Measurements from ENCODE around the gene CALCR.
"Not testable (repeated sequence)": the region's sequence is repeated elsewhere in the genome, so short reads cannot be mapped to it uniquely, and the experiment has no call there.

Gene CALCR

DNA sequence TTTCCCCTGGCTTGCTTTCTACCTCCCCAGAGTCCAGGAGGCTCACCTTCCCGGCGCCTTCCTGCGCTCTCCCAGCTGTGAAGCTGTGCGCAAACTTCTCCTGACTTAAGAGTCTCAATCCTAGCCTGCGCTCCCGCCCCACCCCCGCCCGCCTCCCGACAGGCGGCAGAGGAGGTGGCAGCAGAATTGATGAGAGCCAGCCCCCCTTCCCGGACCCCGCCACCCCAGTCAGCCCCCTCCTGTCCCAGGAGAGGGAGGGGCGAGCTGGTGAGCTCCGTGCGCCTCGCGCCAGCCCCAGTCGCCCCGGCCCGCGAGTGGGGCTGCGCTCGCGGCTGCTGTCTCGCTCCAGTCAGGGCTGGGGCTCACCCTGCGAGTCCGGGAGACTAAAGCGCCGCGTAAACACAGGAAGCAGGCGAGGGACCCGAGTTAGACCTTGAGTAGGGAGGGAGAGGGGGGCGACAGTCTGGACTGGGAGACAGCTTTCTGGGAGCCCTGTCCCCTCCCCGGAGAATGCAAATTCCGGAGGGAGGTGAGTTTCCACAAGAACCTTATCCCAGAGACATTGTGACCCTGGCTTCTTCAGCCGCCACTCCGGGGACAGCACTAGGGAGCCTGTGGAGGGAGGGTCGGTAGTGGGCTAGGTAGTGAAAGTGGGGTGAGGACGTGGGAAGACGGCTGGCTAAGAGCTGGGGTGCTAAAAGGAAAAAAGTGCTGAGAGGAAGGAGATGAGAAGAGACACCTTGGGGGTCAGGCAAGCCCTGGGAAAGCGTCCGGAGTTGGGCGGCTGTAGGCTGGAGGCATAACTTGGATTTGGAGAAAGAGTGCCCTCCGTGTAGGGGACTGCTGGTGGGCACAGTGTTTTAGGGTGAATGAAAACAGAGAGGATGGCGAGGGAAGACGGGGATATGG lies at the start of gene CALCR:
CALCR (minus strand) TSS at position 79 of the 909 bp plus-strand sequence. CDS start 87,743 bp downstream, outside the sequence.
- in situ Hi-C loops (cut with HindIII; ENCODE audit: low sequenced_read_pairs): no loop called here

DNA sequence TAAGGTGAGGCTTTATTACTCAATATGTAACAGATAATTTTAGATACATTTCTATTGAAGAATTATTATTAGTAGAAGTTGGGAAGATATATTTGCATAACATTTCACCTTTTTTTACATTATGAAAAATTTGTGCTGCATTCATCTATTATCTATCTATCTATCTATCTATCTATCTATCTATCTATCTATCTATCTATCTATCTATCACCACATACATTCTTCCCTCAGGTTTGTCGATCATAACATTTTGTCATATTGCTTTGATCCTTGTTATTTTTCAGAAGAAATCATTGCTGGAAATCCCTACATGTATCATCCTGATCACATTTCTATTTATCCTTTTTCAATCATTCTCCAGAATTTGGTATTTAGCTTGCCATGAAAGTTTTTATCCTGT lies 49.3 kb upstream of the CALCR start:
- in situ Hi-C loops (cut with HindIII; ENCODE audit: low sequenced_read_pairs): no loop called here

DNA sequence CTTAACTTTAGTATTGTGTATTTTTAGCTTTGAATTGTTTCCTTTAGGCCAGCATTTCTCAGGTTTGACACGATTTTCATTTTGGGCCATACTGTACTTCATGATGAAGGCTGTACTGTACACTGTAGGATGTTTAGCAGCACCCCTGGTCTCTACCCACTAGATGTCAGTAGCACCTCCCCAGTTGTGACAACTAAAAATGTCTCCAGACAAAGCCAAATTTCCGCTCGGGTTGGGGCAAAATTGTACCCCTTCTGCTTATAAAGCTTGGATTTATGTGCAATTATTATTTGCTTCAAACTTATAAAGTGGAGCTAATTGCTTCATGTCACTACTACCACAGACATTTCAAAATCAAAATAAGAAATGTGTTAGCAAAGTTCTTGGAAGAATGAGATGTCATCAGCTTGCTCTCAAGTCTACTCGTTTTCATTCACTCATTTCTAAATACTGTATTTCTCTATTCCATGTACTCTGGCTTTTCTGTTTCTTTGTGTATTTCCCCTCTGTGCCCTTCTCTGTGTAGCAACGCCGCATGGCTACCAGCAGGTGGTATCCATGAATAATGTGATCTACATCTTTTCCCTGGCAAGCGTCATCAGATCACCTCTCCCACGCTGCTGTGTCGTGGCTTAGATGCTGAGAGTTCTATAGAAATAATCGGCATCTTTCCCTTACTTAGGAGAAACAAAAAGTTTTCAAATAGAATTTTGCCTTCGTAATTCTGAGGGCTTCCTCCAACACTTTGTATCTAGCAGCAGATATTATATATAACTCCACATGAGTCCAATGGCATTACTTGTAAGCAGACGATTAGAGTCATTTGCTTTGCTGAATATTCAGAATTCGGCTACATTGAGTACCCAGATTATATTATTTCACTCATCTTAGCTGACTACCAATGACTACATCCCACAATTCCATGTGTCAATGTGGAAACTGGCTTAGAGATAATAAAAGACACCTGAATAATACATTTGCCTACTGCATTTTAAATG lies 47.8 kb upstream of the CALCR start:
- in situ Hi-C loops (cut with HindIII; ENCODE audit: low sequenced_read_pairs): no loop called here

DNA sequence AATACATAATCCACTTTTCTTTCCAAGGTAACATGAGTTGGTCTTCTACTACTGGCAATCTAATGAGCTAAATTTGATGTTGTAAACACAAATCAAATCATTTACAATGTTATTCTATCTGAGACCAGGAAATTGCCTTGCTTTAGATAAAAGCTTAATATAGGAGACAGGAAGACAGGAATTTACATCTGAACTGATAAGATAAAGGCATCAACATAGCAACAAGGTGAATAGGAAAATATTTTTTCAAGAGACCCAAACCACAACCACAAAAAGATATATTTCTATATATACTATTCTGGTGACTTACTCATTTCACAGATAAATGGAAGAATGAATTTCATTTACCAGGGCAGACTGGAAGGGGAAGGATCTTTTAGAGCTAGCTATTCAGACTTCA lies 46.3 kb upstream of the CALCR start:
- in situ Hi-C loops (cut with HindIII; ENCODE audit: low sequenced_read_pairs): no loop called here

DNA sequence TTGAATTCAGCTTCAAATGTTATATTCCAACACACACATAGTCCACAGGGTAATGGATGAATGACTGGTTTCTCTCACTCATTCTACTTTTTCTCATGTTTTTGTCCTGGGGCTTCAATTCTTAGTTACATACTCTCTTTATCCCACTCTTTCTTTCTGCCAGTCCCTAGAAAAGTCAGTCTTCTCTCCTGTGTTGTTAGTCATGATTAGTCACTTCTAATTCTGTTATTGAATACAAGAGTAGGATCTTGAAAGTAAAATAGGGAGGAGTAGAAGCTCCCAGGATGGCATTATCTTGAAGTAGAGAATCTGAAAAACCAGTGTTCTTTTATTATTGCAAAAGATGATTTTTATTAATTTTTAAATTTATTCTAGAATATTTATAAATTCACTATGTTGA lies 45.5 kb upstream of the CALCR start:
- in situ Hi-C loops (cut with HindIII; ENCODE audit: low sequenced_read_pairs): no loop called here

DNA sequence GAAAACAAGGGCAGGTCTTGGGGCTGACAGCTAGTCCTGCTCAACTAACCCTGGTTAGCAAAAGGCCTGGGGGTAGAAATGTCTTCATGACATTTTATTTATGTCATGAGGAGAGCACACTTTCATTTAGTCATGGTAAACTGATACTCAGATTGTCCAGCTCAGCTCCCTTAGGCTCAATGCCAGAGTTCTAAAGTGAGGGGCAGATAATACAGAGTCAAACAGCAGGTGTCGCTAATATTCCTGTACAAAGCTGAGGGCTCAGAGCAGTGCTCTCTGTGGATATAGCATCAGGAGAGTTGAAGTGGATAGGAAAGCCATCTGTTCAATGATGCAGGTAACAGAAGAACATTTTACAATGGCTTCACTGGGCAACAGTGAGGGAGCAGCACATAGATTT lies 26.8 kb upstream of the CALCR start:
- in situ Hi-C loops (cut with HindIII; ENCODE audit: low sequenced_read_pairs): no loop called here

DNA sequence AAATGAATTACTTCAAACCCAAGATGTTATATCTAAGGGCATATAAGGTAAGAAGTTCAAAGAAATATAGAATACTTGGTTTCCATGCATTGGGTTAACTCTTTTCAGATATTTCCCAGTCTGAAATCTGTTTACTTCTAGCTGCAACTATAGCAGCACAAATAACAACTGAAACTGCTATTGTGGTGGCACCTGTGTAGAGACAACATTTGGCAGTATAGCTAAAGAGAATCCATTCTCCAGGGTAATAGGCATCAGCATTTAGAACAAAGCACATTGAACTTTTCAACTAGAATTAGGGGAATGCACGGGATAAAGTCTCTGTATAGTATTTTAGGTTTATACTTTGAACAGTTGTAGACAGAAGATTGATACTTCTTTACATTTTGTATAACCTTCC lies 19.7 kb upstream of the CALCR start:
- in situ Hi-C loops (cut with HindIII; ENCODE audit: low sequenced_read_pairs): no loop called here

DNA sequence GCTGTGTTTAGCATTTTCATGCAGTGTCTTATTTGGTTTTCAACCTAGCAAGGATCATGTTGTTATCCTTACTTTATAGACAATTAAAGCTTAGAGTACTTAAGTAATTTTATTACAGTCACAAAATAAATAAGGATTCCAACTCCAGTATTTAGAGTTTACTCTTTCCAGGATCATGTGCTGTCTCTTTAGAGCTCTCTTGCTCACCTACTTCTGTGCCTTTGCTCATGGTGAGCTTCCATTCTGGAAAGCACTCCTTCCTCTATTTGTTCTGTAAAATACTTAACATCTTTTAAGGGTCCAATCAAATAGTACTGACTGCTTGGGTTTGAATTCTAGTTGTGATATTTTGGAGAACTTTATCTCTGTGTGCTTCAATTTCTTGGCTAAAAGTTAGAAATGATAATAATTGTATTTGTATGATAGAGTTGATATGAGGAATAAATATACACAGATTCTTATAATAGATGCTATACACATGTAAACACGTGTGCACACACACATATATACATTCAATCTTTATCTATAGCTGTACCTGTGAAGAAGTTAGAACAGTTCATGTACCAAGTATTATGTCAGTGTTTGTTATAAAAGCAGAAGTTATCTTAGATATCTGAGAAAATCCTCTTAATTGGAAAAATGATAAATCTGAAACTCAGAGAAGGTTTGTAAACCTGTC lies 18.2 kb upstream of the CALCR start:
- in situ Hi-C loops (cut with HindIII; ENCODE audit: low sequenced_read_pairs): no loop called here

DNA sequence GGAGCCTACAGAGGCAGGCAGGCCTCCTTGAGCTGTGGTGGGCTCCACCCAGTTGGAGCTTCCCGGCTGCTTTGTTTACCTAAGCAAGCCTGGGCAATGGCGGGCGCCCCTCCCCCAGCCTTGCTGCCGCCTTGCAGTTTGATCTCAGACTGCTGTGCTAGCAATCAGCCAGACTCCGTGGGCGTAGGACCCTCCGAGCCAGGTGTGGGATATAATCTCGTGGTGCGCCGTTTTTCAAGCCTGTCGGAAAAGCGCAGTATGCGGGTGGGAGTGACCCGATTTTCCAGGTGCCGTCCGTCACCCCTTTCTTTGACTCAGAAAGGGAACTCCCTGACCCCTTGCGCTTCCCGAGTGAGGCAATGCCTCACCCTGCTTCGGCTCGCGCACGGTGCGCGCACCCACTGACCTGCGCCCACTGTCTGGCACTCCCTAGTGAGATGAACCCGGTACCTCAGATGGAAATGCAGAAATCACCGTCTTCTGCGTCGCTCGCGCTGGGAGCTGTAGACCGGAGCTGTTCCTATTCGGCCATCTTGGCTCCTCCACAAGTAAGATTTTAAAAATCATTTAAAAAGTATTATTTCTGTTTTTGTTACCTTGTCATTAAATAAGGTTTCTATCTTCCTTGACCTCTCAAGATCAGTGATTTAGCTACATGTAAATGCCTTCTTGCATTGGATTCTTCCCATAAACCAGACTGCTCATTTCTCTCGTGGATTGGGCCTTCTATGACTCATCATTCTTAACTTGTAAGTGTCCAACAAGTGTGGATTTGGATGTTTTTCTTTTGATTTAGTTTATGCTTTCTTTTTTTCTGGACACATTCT lies 16.9 kb upstream of the CALCR start:
- in situ Hi-C loops (cut with HindIII; ENCODE audit: low sequenced_read_pairs): not testable (repeated sequence)

DNA sequence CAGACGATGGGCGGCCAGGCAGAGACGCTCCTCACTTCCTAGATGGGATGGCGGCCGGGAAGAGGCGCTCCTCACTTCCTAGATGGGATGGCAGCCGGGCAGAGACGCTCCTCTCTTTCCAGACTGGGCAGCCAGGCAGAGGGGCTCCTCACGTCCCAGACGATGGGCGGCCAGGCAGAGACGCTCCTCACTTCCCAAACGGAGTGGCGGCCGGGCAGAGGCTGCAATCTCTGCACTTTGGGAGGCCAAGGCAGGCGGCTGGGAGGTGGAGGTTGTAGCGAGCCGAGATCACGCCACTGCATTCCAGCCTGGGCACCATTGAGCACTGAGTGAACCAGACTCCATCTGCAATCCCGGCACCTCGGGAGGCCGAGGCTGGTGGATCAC lies 11.9 kb upstream of the CALCR start:
- in situ Hi-C loops (cut with HindIII; ENCODE audit: low sequenced_read_pairs): not testable (repeated sequence)

DNA sequence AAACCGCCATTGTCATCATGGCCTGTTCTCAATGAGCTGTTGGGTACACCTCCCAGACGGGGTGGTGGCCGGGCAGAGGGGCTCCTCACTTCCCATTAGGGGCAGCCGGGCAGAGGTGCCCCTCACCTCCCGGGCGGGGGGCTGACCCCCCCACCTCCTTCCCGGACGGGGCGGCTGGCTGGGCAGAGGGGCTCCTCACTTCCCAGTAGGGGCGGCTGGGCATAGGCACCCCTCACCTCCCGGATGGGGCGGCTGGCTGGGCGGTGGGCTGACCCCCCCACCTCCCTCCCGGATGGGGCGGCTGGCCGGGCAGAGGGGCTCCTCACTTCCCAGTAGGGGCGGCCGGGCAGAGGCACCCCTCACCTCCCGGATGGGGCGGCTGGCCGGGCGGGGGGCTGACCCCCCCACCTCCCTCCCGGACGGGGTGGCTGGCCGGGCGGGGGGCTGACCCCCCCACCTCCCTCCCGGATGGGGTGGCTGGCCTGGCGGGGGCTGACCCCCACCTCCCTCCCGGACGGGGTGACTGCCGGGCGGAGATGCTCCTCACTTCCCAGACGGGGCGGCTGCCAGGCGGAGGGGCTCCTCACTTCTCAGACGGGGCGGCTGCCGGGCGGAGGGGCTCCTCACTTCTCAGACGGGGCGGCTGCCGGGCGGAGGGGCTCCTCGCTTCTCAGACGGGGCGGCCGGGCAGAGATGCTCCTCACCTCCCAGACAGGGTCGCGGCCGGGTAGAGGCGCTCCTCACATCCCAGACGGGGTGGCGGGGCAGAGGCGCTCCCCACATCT lies 11.4 kb upstream of the CALCR start:
- in situ Hi-C loops (cut with HindIII; ENCODE audit: low sequenced_read_pairs): not testable (repeated sequence)

DNA sequence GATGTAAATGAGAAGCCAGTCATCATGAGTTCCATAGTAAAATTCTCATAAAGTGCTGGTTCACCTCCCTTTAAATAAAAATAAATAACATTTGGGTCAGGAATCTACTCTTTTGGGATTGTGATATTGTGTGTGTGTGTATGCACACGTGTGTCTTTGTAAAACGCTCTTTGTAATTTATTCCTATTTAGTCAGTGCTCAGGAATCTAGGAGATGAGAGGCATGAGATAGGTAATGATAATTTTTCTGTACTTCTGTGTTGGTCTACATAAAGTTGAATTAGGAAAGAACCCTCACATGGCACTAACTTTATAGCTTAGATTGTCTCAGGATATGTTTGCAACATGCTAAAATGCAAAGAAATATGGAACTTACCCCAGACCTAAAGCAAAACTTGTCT lies 4.9 kb upstream of the CALCR start:
- in situ Hi-C loops (cut with HindIII; ENCODE audit: low sequenced_read_pairs): no loop called here

DNA sequence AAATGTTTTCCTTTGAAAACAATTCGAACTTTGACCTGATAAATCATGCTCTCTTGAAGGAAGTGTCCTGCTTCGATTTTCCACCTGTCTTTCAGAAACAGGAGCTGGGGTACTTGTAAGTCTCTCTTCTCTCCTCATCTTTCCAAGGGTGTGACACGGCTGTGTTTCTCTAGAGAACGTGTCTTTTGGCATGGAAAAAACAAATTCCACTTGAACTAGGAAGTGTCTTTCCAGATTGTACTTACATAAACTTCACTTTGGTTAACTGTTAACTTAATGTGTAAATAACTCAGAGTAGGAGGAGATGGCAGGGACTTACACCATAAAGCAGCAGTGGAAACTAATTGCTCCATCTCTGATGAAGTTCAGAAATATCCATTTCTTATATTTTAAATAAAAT lies 4.2 kb upstream of the CALCR start:
- in situ Hi-C loops (cut with HindIII; ENCODE audit: low sequenced_read_pairs): no loop called here

DNA sequence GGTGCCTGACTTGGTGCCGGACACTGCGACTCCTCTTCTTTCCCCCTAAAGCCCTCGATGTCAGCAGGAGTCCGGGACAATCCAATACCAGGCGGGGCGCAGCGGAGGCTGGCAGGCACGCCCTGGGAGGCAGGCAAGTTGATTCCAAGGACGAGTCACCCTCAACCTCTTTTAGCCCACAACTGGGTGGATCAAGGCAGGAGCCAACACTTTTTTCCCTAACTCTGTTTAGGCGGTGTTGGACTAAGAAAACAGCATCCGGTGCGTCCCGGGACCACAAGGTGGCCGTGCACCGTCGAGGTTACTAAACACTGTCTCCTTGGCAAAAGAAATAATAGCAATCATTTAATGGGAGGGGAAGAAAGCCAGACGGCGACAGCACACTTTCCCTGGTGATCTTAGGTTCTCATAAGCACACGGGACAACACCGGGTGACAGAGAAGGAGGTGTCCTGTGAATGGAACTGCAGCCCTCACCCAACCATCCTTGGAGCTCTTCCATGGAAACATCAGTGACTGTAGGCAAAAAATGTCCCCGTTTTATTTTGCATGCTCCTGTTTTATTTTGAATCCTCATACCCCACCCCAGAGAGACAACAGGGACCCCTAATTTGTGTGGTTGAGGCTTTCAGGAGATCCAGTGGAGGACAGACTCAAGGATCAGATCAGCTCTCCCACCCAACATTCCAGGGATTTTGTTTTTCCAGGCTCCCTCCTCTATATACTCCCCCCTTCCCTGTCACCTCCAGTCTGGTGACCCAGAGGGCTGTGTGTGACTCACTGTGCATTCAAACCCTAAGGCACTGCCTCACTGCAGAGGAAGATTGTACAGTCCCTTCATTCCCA lies 1.3 kb upstream of the CALCR start:
- in situ Hi-C loops (cut with HindIII; ENCODE audit: low sequenced_read_pairs): no loop called here

DNA sequence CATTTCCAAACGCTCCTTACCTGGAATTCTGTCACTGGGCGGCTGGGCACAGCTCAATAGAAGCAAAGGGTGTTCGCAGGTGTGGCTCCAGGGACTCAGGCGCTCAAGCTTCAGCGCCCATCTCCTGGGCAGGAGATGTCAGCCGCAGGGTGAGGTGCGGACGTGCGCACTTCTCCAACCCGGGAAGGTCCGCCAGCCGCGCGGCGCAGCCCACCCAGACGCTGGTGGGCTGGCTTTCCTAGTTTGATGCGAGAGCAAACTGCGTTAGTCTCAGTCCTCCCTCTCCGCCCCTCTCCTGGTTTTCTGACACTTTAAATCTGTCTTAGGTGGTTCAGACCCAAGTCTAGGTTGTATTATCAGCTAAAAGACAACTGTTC lies 267 bp downstream of the CALCR start:
- in situ Hi-C loops (cut with HindIII; ENCODE audit: low sequenced_read_pairs): no loop called here

DNA sequence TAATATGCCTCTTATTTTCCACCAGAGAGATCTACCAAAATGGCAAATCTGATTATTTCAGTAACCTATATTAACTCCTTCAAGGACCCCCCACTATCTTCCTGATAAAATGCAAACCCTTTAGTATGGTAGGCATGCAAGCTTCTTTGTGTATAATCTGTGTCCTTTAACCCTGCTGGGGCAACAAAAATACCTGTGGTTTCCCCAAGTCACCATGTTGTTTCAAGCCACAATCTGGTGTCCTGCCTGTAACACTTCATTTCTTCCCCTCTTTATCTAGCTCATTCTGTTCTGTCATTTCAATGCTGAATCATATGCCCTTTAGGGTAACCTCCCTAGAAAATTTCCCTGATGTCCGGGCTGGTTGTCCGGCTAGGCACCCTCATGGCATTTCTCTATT lies 5.3 kb downstream of the CALCR start:
- in situ Hi-C loops (cut with HindIII; ENCODE audit: low sequenced_read_pairs): no loop called here

DNA sequence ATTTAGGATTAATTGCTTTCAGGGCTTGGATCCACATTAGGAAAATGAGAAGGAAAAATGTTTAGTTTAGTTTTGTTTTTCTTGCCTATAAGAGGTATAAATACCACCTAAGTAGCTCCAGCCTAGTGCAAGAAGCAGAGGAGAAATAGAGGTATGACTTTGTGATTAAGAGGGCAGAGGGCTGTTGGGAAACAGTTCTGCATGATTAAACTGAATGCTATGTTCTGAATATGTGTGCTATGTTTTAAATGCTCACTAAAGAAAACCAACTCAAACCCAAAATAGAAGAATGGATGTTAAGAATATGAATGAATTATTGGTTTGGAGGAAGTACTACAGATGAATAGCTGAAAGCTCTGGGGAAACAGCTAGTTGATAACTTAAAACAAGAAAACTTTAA lies 7.6 kb downstream of the CALCR start:
- in situ Hi-C loops (cut with HindIII; ENCODE audit: low sequenced_read_pairs): no loop called here

DNA sequence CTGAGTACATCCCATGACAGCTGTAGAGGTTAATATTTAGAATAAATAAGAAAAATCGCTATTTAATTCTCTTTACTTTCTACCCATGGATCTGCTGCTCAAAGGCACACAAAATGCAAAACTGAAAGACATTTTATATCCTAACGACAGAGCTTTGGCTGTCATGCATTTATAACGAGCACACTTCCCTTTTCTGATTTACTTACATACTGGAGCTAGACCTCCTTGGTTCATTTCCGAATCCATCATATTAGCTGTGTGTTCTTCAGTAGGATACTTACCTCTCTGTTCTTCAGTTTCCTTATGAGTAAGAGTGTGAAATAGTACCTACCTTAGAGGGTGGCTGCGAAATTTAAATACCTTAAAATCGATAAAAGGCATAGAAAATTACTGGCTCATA lies 10.9 kb downstream of the CALCR start:
- in situ Hi-C loops (cut with HindIII; ENCODE audit: low sequenced_read_pairs): no loop called here

DNA sequence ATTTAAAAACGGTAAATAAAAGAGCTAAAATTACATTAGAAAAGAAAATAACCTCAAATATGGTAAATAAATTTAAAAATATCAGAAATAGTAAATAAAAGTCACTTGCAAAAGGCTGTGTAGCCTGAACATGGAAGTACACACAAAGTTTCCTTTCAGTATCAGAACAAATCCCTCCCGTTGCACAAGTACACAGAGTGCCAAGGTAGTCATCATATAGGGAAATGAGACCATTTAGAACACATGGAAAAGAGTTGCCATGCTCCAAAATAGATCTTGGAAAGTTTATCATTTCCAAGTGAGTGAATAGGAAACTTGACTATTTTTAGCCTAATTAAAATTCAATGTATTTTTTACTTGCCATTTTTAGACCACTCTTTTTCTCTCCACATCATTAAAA lies 11.6 kb downstream of the CALCR start:
- in situ Hi-C loops (cut with HindIII; ENCODE audit: low sequenced_read_pairs): no loop called here

Data from DLD1 (cell line).